Suprapubic skin (tissue), 4 donors: Measurements from ENCODE around the gene ADAMTS7. TPM values are rescaled to one million over a fixed set of nuclear protein-coding genes. Genes with fewer than 3 reads are reported as not detected.
A peak's percentile ranks its signal among the peaks of the same experiment; 100 is the strongest.

Source experiments
- DNase-seq, 2 donors: peaks; one replicate each; pipeline ENCODE4 v3.0.0-alpha.2; 2019; ENCODE audit warnings: low spot score in 2 of 2
- H3K27ac ChIP-seq: fragments of 200-600 bp; sonication (generic); one replicate; pipeline ENCODE4 v1.5.1; 2019
- H3K27me3 ChIP-seq: fragments of 200-600 bp; sonication (generic); one replicate; pipeline ENCODE4 v1.5.1; 2019
- H3K36me3 ChIP-seq: fragments of 200-600 bp; sonication (generic); one replicate; pipeline ENCODE4 v1.5.1; 2019
- H3K4me1 ChIP-seq: fragments of 200-600 bp; sonication (generic); one replicate; pipeline ENCODE4 v1.5.1; 2019
- H3K4me3 ChIP-seq: fragments of 200-600 bp; sonication (generic); one replicate; pipeline ENCODE4 v1.5.1; 2019; ENCODE audit warnings: mild to moderate bottlenecking
- H3K9me3 ChIP-seq: fragments of 200-600 bp; sonication (generic); one replicate; pipeline ENCODE4 v1.5.1; 2019
- CTCF ChIP-seq, 2 donors: fragments of 200-600 bp in 1 of 2; fragments of 450-650 bp in 1 of 2; sonication (generic) in 1 of 2; IDR thresholded peaks; one replicate each; pipeline ENCODE4 v1.5.1; 2016 to 2019; ENCODE audit warnings: antibody characterized with exemption in 2 of 2, mild to moderate bottlenecking in 1 of 2, moderate library complexity in 1 of 2
- EP300 ChIP-seq: sonication (generic); formaldehyde crosslinking; IDR thresholded peaks from one replicate; pipeline ENCODE4 v1.6.1; 2017; ENCODE audit warnings: antibody characterized with exemption
- POLR2A ChIP-seq, 2 donors: fragments of 450-650 bp; IDR thresholded peaks; one replicate each; pipeline ENCODE4 v1.6.1; 2017; ENCODE audit warnings: antibody characterized with exemption in 2 of 2, mild to moderate bottlenecking in 2 of 2, moderate library complexity in 2 of 2
- POLR2AphosphoS5 ChIP-seq, 3 donors: sonication (generic); formaldehyde crosslinking; IDR thresholded peaks; one replicate each; pipeline ENCODE4 v1.6.1; 2017; ENCODE audit warnings: antibody characterized with exemption in 3 of 3
- WGBS: methylation state at CpG from one replicate; pipeline ENCODE4 v1.1.5; 2018; 5-methylcytosine and 5-hydroxymethylcytosine counted together
- total RNA-seq, 4 donors: library from RNA; depleted of rRNA; stranded (reverse); fragments of >200 nt; gene quantifications; one replicate each; pipeline ENCODE4 v1.1.0, GENCODE V29; 2016

ADAMTS7 gene
- total RNA-seq, 4 donors from 2014 or later, result 1.1 to 1.2 (median 1.2) TPM

- no peaks in the 10 kb centered on the region for H3K36me3 ChIP-seq
- no peak overlapping the region for H3K4me3 ChIP-seq
- H3K9me3 ChIP-seq, result no peaks in the 10 kb centered on the region
- no peak for DNase-seq
- H3K4me1 ChIP-seq, result no peaks in the 10 kb centered on the region
- peaks cover 26% of the 10 kb centered on the region for H3K27me3 ChIP-seq
- no peak overlapping the region for H3K27ac ChIP-seq
- WGBS, result 84% methylated on average over 37 of the region's 73 CpGs
- TF ChIP-seq EP300 (no peak), POLR2AphosphoS5 (IDR thresholded peaks at IDR 0.05) (no peak), POLR2A (IDR thresholded peaks at IDR 0.05) (no peak), CTCF (IDR thresholded peaks at IDR 0.05) (no peak)
Measured at GRCh38 chr15:78831229-78832207, 20.3 kb upstream of the ADAMTS7 start.

- no peak for DNase-seq
- no peak overlapping the region for H3K4me3 ChIP-seq
- no peaks in the 10 kb centered on the region for H3K36me3 ChIP-seq
- H3K27ac ChIP-seq, result no peak overlapping the region
- H3K4me1 ChIP-seq, result no peaks in the 10 kb centered on the region
- 64% methylated on average over 15 of the region's 52 CpGs for WGBS
- peaks cover 26% of the 10 kb centered on the region for H3K27me3 ChIP-seq
- no peaks in the 10 kb centered on the region for H3K9me3 ChIP-seq
- TF ChIP-seq EP300 (no peak), POLR2AphosphoS5 (IDR thresholded peaks at IDR 0.05) (no peak), CTCF (IDR thresholded peaks at IDR 0.05) (no peak), POLR2A (IDR thresholded peaks at IDR 0.05) (no peak)
Measured at GRCh38 chr15:78830514-78831228, 19.4 kb upstream of the ADAMTS7 start.

- Histone ChIP-seq H3K27ac (no peak overlapping the region), H3K4me3 (no peak overlapping the region), H3K4me1 (no peaks in the 10 kb centered on the region), H3K9me3 (no peaks in the 10 kb centered on the region), H3K36me3 (no peaks in the 10 kb centered on the region), H3K27me3 (peaks cover 26% of the 10 kb centered on the region)
- no peak for TF ChIP-seq EP300
- no peak for TF ChIP-seq CTCF (IDR thresholded peaks at IDR 0.05)
- no peak for TF ChIP-seq POLR2AphosphoS5 (IDR thresholded peaks at IDR 0.05)
- TF ChIP-seq POLR2A (IDR thresholded peaks at IDR 0.05), result no peak
- DNase-seq, result no peak
- 72% methylated on average over 2 of the region's 2 CpGs for WGBS
Measured at GRCh38 chr15:78828920-78829319, 17.7 kb upstream of the ADAMTS7 start.

- no peaks in the 10 kb centered on the region for H3K9me3 ChIP-seq
- no peaks in the 10 kb centered on the region for H3K4me1 ChIP-seq
- H3K27ac ChIP-seq, result no peak overlapping the region
- H3K27me3 ChIP-seq, result no peaks in the 10 kb centered on the region
- H3K36me3 ChIP-seq, result no peaks in the 10 kb centered on the region
- no peak overlapping the region for H3K4me3 ChIP-seq
- DNase-seq, result no peak
- 62% methylated on average over 3 of the region's 3 CpGs for WGBS
- no peak for TF ChIP-seq POLR2A (IDR thresholded peaks at IDR 0.05)
- TF ChIP-seq CTCF (IDR thresholded peaks at IDR 0.05), result no peak
- no peak for TF ChIP-seq EP300
- TF ChIP-seq POLR2AphosphoS5 (IDR thresholded peaks at IDR 0.05), result no peak
Measured at GRCh38 chr15:78822514-78822913, 11.2 kb upstream of the ADAMTS7 start.

GRCh38 chr15:78811825-78812183, 540 bp upstream of the ADAMTS7 start:
- H3K36me3 ChIP-seq, result no peaks in the 10 kb centered on the region
- no peaks in the 10 kb centered on the region for H3K9me3 ChIP-seq
- peaks cover 20% of the 10 kb centered on the region for H3K27me3 ChIP-seq
- H3K4me1 ChIP-seq, result peaks cover 16% of the 10 kb centered on the region
- peak in 1 of 2 donors; percentile 66 for DNase-seq
- no peak for TF ChIP-seq EP300
- no peak for TF ChIP-seq POLR2A (IDR thresholded peaks at IDR 0.05)
- TF ChIP-seq CTCF (IDR thresholded peaks at IDR 0.05), result no peak
- peak overlapping the region; percentile 64 for H3K4me3 ChIP-seq
- WGBS, result 38% methylated on average over 15 of the region's 24 CpGs
- peak overlapping the region; percentile 10 for H3K27ac ChIP-seq
